ENCODE measurements around the gene AVPR1B.
"Not testable (repeated sequence)": the region's sequence is repeated elsewhere in the genome, so short reads cannot be mapped to it uniquely, and the experiment has no call there.

Gene AVPR1B

GRCh38 chr1:206080026-206080820 lies 37.0 kb downstream of the AVPR1B start:
- no peak for DNase-seq

- DNase-seq = no peak
Measured at GRCh38 chr1:206079135-206079534, 38.1 kb downstream of the AVPR1B start.

DNA sequence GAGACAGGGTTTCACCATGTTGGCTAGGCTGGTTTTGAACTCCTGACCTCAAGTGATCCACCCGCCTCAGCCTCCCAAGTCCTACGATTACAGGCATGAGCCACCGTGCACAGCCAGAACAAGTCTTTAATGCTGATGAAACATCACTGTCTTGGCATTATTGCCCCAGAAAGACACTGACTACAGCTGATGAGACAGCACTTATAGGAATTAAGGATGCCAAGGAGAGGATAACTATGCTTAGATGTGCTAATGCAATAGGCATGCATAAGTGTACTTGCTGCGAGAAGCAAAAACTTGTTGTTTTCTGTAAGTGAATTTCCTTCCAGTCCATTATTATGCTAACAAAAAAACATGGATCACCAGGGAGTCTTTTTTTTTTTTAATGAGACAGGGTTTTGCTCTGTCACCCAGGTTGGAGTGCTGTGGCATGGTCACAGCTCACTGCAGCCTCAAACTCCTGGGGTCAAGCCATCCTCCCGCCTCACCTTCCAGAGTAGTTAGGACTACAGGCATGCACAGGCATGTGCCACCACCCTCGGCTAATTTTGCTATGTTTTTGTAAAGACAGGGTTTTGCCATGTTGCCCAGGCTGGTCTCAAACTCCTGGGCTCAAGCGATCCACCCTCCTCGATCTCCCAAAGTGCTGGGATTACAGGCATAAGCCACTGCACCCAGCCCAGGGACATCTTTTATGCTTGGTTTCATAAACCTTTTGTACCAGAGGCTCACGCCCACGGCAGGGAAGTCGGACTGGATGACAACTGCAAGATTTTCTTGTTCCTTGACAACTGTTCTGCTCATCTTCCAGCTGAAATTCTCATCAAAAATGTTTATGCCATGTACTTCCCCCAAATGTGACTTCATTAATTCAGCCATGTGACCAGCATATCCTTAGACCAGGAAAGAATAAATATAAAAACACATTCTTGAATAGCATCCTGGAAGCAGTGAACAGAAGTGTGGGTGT lies 41.1 kb downstream of the AVPR1B start:
- DNase-seq = no peak

DNA sequence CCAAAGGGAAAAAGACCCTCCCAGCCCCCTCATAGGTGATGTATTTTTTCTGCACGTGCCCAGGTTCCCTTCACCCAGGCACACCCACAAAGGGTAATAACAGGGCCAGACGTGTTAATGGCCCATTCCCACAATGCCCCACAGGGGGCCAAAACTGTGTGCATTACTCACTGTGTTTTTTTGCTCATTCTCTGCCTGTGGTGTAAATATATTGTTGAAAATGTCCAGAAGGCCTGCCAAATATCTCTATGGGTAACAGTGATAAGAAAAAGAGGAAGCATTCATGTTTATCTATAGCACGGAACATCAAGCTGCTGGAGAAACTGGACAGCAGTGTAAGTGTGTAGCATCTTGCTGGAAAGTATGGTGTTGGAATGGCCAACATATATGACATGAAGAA lies 42.3 kb downstream of the AVPR1B start:
- no peak for DNase-seq

DNA sequence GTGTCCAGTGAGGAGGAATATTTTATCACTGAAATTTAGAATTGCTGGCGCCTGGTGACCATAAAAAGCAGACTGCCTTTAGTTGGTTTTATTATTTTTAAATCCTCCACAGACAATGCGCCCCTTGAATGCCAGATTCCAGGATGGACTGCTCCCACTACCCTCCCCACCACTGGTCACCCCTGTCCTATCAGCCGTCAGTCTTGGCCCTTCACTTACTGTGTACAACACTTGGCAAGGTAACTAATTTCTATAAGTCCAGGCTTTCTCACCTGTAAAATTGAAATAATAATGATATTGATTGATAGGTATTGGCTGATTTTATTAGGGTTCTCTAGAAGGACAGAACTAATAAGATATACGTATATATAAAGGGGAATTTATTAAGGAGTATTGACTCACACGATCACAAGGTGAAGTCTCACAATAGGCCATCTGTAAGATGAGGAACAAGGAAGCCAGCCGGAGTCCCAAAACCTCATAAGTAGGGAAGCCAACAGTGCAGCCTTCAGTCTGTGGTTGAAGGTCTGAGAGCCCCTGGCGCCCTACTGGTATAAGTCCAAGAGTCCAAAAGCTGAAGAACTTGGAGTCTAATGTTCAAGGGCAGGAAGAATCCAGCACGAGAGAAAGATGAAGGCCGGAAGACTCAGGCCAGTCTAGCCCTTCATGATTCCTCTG lies 46.4 kb downstream of the AVPR1B start:
- DNase-seq = no peak

DNA sequence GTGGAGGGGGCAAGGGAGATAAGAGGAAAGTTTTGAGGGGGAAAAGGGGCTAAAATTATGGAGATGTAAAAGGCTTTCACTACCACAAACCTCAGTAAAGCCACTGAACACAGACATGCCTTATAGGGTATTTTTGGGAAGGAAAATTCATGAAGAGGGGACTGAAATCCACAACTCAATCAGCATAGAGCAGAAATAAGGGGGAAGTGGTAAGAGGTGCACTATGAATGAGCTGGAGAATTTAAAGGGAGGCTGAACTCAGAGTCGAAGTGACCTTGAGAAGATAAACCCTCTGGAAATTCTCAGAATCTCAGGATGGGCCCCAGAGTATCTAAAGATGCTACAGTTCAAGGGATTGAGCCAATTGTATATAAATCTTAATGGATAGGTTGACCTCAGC lies 48.9 kb downstream of the AVPR1B start:
- no peak for DNase-seq

DNA sequence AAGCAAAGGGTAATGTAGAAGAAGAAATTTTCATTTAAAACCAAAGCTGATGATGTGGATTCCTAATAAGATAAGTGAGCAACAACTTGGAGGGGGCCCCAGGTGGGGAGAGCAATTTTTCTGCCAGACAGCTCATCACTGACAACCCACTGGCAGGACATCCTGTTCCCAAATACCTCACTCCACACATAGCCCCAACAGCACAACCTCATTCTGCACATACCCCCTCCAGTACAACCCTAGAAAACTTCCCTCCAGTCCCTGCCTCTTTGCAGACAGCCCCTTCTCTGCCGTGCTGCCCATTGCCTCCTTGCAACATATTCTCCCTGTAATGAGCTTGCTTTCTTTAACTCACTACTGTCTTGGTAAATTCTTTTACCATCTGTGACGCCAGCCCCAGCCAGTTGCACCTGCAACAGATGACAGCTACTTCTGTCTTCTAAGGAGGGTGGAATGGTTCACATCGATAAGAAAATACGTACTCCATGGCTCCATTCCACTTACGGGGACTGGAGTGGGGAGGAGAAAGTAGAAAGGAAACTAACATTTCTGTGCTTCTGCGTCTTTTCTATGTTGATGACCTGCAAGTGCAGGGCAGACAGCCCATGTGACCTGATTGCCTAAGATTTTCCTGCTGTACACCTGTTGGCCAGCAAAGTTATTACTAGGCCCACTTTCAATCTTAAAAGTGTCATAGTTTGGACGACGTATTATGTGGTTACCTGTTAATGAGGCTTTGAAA lies 49.5 kb downstream of the AVPR1B start:
- no peak for DNase-seq

- no peak for DNase-seq
Measured at GRCh38 chr1:206066479-206067171, 50.6 kb downstream of the AVPR1B start.

DNA sequence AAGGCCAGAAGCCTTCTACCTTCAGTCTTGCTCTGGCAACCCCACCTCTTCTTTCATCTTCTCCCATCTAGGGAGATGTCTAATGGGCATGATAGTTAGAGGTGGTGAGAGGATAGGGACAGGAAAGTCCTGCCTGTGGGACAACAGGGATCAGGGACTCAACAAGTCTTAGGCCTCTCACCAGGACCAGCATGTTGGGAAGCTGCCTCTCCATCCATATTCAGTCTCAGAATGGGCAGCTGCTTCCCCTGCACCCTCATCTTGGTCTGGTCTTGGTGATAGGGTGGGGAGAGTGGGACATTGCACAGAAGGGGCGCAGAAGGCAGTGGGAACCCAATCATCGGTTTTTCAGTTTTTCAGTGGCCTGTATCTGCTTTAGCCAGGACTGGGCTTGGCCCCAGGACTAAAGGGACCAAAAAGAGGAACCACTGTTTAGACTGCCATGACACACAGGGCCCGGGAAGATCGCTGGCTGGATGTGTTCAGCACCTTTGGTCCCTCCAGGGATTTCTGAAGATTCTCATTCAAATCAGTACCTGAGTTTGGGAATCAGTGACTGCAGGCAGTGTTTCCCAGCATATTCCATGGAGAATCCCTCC lies 51.5 kb downstream of the AVPR1B start:
- no peak for DNase-seq

- DNase-seq = not testable (repeated sequence)
Measured at GRCh38 chr1:206064501-206064900, 52.7 kb downstream of the AVPR1B start.

DNA sequence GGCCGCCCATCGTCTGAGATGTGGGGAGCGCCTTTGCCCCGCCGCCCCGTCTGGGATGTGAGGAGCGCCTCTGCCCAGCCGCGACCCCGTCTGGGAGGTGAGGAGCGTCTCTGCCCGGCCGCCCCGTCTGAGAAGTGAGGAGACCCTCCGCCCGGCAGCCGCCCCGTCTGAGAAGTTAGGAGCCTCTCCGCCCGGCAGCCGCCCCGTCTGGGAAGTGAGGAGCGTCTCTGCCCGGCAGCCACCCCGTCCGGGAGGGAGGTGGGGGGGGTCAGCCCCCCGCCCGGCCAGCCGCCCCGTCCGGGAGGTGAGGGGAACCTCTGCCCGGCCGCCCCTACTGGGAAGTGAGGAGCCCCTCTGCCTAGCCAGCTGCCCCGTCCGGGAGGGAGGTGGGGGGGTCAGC lies 53.2 kb downstream of the AVPR1B start:
- not testable (repeated sequence) for DNase-seq

DNA sequence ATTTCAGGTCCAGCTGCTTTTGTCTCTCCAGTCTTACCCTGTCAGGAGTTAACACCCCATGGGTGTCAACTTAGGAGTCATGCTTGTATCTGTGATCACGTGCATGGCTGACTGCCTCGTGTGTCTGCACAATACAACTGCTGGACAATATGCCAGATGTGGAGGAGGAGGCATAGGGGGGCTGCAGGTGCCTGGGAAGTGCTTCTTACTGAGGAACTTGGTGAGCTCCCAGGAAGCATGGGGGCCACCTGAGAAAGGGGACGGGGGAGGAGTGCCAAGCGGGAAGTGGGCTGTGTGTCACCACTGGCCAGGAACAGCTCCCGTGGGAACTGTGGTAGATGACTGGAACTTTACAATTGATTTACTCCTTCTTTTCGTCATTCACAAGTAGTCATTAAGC lies 54.7 kb downstream of the AVPR1B start:
- no peak for DNase-seq

DNA sequence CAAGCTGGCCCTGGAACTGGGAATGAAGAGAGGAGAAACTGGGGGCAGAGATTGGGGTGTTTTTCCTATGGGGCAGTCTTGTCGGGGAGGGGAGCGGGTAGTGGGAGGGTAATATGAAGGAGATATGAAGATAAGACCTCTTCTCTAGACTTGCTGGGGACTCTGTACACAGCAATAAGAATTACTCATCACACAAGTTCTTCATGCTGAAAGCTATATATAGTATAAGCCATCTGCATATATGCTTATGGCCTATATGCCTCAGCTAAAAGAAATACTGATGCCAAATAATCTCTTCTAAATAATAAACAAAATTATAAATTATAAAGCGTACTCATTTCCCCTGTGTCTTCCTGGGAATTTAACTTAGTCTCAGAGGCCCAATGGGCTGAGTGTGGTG lies 56.3 kb downstream of the AVPR1B start:
- no peak for DNase-seq

Data from CD4-positive, alpha-beta T cell treated with Interleukin-1 beta for 1 hour (primary cell).